HG03558 (cell line): ENCODE results near the gene SFXN1.
"Not testable (repeated sequence)": the region's sequence is repeated elsewhere in the genome, so short reads cannot be mapped to it uniquely, and the experiment has no call there.

Source experiments
- ATAC-seq: cut with Tn5 transposase; IDR thresholded peaks from one replicate; pipeline ENCODE4 v1.9.1; 2021; ENCODE audit warnings: moderate number of reproducible peaks; ENCODE audit not compliant: unreplicated experiment; ENCODE audit errors: extremely low read depth

The SFXN1 gene

GRCh38 chr5:175478384-175479124 lies at the start of gene SFXN1:
TSS of gene SFXN1 (plus strand) at chr5:175478560. CDS start at chr5:175492104, 13,544 bp downstream.
- ATAC-seq: no peak

DNA sequence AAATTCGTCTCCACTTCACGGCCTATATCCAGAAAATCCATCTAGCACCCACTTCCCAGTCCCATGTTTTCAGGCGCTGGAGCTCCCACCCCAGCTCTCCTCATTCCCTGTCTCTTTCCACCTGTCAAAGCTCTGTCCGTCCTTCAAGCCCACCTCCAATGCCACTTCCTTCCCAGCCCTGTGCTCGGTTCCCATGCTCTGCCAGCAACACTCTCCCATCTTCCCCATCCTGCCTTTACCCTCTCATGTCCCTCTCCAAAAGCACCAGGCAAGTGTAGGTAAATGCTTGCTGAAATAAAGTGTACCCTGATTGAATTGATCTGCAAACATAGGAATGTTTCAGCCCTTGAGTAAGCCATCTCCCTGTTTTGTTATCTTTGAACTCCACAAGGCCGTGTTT lies 43.6 kb upstream of the SFXN1 start:
- no peak for ATAC-seq

DNA sequence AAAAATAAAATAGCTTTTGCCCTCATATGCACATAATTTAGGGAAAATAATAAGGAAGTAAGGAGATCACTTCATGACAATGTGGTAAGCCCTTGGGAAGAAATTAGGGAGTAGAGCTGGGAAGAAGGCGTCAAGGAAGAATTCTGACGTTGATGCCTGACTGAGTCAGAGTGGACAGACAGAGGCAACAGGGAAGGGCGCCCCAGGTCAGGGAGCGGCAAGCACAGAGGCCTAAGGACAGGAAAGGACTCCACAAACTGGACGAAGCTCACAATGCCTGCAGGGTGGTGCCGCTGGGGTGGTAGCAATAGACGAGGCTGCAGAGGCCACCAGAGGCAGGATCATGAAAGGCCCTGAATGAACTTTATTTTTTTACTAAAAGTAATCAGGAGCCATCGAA lies 42.0 kb upstream of the SFXN1 start:
- no peak for ATAC-seq

- ATAC-seq: no peak
These were observed 40.0 kb upstream of the SFXN1 start for GRCh38 chr5:175438234-175438857.

DNA sequence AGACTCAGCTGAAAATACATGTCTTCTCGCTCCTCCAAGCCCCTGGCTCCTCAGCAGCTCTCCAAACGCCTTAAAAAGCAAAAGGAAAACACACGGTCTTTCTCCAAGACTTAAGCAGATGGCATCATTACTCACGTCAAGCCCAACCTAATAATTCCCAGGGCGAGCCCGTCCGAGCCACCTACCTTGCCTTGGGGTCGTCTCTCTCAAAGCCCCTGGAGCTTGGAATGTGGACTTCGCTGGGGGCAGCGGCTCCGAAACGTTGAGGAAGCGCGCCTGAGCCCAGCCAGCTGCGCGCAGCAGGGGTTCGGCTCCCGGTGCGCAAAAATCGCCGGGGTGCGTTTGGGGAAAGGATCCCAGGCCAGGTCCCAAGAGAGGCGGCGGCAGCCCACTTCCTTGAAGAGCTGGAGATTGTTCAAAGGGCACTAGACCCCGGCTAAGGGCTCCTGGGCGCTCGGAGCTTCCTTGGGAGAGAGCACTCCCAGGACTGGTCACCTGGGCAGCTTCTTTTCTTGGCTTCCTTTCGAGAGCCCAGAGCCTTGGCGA lies 34.8 kb upstream of the SFXN1 start:
- no peak for ATAC-seq

DNA sequence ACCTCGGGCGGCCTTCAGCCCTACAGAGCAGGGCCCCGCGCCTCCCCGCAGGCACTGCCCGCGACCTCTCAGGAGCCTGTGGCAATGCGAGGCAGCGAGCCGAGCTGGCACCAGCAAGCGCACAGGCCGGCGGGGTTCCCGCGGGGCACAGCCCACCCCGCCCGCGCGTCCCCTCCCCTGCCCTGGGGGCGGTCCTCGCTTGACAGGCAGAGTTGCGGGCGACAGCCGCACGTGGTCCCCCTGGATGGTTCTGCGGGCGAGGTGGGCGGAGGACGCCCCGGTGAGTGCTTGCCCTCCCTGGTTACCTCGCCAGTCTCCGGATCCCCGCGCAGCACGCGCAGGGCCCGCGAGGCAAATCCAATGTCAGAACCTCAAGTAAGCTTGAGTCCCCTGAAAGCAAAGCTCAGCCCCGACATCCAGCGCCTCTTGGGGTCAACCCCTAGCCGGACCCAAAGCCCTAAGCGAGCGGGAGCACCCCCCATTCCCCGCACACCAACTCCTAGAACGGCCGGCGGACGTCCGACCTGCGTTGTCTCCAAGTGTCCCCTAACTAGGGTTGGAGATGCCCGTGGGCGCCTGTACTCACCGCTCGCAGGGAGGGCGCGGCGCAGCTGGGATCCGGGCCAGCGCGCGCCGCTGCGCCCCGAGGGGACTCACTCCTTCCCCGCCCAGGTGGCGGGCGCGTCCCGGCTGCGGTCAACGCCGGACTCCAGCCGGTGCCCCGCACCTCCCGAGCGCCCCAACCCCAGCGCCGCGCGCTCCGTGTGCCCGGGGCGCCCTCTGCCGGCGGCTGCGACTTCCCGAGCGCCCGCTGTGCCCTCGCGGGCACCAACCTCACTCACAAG lies 34.1 kb upstream of the SFXN1 start, which contains the start of gene DRD1:
Gene DRD1, minus strand, starts transcription at position 123 of the 845 bp plus-strand sequence. CDS start 1,083 bp downstream, outside the sequence.
- ATAC-seq: no peak

DNA sequence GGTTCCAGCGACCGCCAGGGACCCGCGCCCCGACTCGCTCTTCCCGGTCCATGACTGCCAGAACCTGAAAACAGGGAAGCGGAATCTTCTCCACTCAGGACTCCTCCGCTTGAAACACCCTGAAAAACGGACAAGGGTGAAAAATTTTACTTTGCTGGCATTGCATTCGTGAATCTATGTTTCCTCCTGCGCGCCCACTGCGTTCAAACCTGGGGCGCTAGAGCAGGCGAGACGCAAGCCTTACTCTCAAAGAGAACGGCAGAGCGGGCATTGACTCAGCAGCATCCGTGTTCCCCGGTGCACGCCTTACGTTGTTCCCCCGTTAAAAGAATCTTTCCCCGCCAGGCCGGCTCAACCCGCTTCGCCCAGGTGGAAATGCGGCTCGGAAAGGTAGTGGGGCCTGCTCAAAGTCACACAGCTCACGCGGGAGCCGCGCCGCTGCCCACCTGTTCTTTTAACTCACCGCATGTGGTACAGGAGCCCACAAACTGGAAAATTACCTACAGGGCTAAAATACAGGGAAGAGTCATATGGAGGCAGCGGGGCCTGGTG lies 33.4 kb upstream of the SFXN1 start:
- no peak for ATAC-seq

- not testable (repeated sequence) for ATAC-seq
These were observed 32.0 kb upstream of the SFXN1 start for GRCh38 chr5:175446378-175446777.

- ATAC-seq: no peak
These were observed 30.8 kb upstream of the SFXN1 start for GRCh38 chr5:175447571-175447970.

DNA sequence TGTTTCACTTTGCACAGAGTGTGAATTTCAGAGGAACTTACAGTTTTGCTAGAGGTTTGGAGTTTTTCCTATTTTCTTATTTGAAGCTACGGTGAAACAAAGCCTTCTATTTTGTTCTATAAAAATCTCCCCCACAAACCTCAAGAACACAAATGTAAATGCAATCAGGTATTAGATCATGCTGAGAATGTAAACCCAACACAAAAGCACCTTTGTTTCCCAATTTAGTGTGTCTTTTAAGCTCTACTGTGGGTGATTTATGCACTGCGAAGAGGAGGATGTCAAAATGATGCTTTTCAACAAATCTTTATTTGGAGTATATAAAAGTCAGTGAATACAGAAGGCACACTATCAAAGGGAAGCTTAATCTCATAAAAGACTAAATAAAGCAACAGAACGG lies 30.1 kb upstream of the SFXN1 start:
- ATAC-seq: no peak

- ATAC-seq: no peak
These were observed 26.2 kb upstream of the SFXN1 start for GRCh38 chr5:175452166-175452565.

GRCh38 chr5:175454338-175454737 lies 24.0 kb upstream of the SFXN1 start:
- ATAC-seq: not testable (repeated sequence)

GRCh38 chr5:175456105-175456742 lies 22.1 kb upstream of the SFXN1 start:
- ATAC-seq: no peak

- peak; percentile 89 for ATAC-seq
These were observed 20.9 kb upstream of the SFXN1 start for GRCh38 chr5:175457466-175457865.

GRCh38 chr5:175460126-175460525 lies 18.2 kb upstream of the SFXN1 start:
- ATAC-seq: no peak

- no peak for ATAC-seq
These were observed 17.8 kb upstream of the SFXN1 start for GRCh38 chr5:175460552-175460951.

DNA sequence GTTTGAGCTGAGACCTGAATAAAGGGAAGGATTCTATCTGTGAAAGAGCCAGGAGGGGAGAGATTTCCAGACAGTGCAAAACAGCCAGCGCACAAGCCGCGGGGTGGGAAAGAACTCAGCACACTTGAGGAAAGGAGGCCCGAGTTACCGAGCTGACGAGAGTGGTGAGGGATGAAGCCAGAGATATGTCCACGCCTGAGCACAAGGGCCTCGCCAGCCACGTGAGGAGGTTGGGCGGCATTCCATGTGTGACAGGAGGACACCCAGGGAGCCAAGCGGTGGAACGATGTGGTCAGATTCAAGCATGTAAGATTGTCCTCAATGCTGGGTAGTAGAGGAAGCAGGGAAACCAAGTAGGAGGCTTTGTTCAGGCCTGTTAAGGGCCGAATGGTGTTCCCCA lies 17.0 kb upstream of the SFXN1 start:
- no peak for ATAC-seq

DNA sequence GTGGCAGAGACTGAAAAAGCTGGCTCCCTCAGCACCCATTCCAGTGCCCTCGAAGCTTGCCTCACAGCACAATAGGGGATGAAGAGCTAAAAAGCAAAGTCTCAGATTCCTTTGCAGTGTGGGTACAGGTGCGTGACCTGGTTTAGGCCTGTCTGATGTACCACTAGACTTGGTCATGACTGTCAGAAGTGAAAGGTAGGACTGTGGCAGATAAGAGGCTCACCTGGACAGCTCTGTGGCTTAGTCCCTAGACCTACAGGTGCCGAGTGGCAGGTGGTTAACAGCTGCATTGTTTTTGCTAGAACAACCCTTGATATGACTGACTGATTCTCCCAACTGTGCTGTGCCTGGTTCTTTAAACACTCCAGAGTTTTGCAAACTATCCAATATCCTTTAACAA lies 14.7 kb upstream of the SFXN1 start:
- no peak for ATAC-seq

- ATAC-seq: peak; percentile 92
These were observed 14.1 kb upstream of the SFXN1 start for GRCh38 chr5:175464074-175464941.
